ENCODE data around the gene SYCP3. TPM values are rescaled to one million over a fixed set of nuclear protein-coding genes. Genes with fewer than 3 reads are reported as not detected.
"Not testable (repeated sequence)": the region's sequence is repeated elsewhere in the genome, so short reads cannot be mapped to it uniquely, and the experiment has no call there.

The SYCP3 gene
- total RNA-seq, 2 experiments from 2014 or later, result 1.7 to 2.0 TPM

DNA sequence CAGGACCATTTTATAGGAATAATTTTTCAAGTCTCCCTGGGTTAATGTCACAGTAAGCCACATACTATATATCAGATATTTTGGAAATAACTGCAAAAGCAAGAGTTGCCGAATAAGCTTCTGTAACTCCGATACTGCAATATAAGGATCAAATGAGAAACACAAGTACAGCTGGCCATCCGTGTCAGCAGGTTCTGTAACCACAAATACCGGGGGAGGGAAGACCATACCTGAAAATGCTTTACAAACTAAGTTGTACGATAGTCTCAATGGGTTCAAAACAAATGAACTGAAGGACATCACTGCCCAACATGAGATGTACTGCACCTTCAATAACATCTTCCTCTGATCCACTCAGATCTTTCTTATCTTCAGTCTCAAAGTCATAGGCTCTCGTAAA, 1.8 kb downstream of the SYCP3 start:
- no peaks in the 10 kb centered on the region for H3K27me3 Mint-ChIP-seq (ENCODE audit: low read depth)
- ATAC-seq (no peak), DNase-seq (no peak)
- H3K9me3 Mint-ChIP-seq (ENCODE audit: insufficient read depth), result no peaks in the 10 kb centered on the region
- H3K4me1 Mint-ChIP-seq (ENCODE audit: low read depth), result no peaks in the 10 kb centered on the region
- ChIA-PET POLR2A (no interaction called here), CTCF (no interaction called here)
- H3K27ac Mint-ChIP-seq, result no peak overlapping the region
- peaks cover 12% of the 10 kb centered on the region for H3K36me3 Mint-ChIP-seq (ENCODE audit: low read depth)
- H3K4me3 Mint-ChIP-seq, result no peak overlapping the region

DNA sequence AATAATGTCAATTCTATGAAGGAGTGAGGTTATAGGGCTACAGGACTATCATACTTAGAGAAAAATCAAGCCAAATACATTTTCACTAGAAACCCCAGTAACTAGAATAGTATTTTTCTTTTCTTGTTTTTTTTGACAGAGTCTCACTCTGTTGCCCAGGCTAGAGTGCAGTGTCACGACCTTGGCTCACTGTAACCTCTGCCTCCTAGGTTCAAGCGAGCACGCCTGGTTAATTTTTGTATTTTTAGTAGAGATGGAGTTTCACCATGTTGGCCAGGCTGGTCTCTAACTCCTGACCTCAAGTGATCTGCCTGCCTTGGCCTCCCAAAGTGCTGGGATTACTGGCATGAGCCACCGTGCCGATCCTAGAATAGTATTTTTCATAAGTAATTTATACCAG, 4.8 kb downstream of the SYCP3 start:
- CTCF ChIA-PET, result interaction anchor here (1.1 kb wide), 1 partner anchor 29 kb away, joined by 3 read pairs; no protein-coding TSS in a partner anchor
- H3K36me3 Mint-ChIP-seq (ENCODE audit: low read depth), result peaks cover 19% of the 10 kb centered on the region
- ATAC-seq; H3K4me3 Mint-ChIP-seq; H3K27ac Mint-ChIP-seq; H3K27me3 Mint-ChIP-seq (ENCODE audit: low read depth); POLR2A ChIA-PET; H3K4me1 Mint-ChIP-seq (ENCODE audit: low read depth); H3K9me3 Mint-ChIP-seq (ENCODE audit: insufficient read depth); DNase-seq: not testable (repeated sequence)

GRCh38 chr12:101733166-101733565, 6.1 kb downstream of the SYCP3 start:
- Mint-ChIP-seq H3K4me1 (ENCODE audit: low read depth) (no peaks in the 10 kb centered on the region), H3K4me3 (no peak overlapping the region), H3K9me3 (ENCODE audit: insufficient read depth) (no peaks in the 10 kb centered on the region), H3K27me3 (ENCODE audit: low read depth) (no peaks in the 10 kb centered on the region), H3K27ac (no peak overlapping the region), H3K36me3 (ENCODE audit: low read depth) (peaks cover 20% of the 10 kb centered on the region)
- CTCF ChIA-PET, result interaction anchor here (1.1 to 1.6 kb wide), 2 partner anchors 27 kb away, joined by 3 to 5 read pairs; no protein-coding TSS in a partner anchor
- POLR2A ChIA-PET, result no interaction called here
- DNase-seq (no peak), ATAC-seq (no peak)

GRCh38 chr12:101732318-101732717, 6.9 kb downstream of the SYCP3 start:
- ATAC-seq (no peak), DNase-seq (no peak)
- POLR2A ChIA-PET, result no interaction called here
- Mint-ChIP-seq H3K4me3 (no peak overlapping the region), H3K4me1 (ENCODE audit: low read depth) (no peaks in the 10 kb centered on the region), H3K9me3 (ENCODE audit: insufficient read depth) (no peaks in the 10 kb centered on the region), H3K27me3 (ENCODE audit: low read depth) (no peaks in the 10 kb centered on the region), H3K27ac (no peak overlapping the region), H3K36me3 (ENCODE audit: low read depth) (peaks cover 18% of the 10 kb centered on the region)
- CTCF ChIA-PET, result no interaction called here

DNA sequence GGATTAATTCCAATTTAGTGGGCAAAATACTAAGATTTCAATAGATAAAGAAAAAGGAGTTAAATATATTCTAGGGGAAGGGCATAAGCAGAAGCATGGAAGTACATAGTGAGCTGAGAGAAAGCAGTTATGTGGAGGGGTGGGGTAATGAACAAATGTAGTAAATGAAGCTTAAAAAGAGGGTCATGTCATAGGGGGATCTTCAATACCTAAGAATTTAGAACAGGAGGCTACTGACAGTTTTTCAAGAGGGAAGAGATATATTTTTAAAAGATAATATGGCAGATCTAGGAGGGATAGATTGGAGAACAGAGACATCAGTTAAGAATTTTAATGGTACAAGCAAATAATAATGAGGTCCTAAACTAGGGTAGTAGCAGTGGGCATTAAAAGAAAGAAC, 9.4 kb downstream of the SYCP3 start:
- Mint-ChIP-seq H3K36me3 (ENCODE audit: low read depth) (peaks cover 28% of the 10 kb centered on the region), H3K4me3 (no peak overlapping the region), H3K27ac (no peak overlapping the region), H3K4me1 (ENCODE audit: low read depth) (peaks cover 5% of the 10 kb centered on the region), H3K27me3 (ENCODE audit: low read depth) (no peaks in the 10 kb centered on the region), H3K9me3 (ENCODE audit: insufficient read depth) (no peaks in the 10 kb centered on the region)
- POLR2A ChIA-PET, result no interaction called here
- CTCF ChIA-PET, result interaction anchor here (0.6 kb wide), 1 partner anchor 95 kb away, joined by 3 read pairs; no protein-coding TSS in a partner anchor
- DNase-seq, result no peak
- ATAC-seq, result no peak

- ChIA-PET POLR2A (no interaction called here), CTCF (no interaction called here)
- Mint-ChIP-seq H3K4me1 (ENCODE audit: low read depth) (peaks cover 5% of the 10 kb centered on the region), H3K36me3 (ENCODE audit: low read depth) (peaks cover 22% of the 10 kb centered on the region), H3K27me3 (ENCODE audit: low read depth) (no peaks in the 10 kb centered on the region), H3K9me3 (ENCODE audit: insufficient read depth) (no peaks in the 10 kb centered on the region), H3K4me3 (no peak overlapping the region), H3K27ac (no peak overlapping the region)
- no peak for DNase-seq
- ATAC-seq, result no peak
These were observed 12.2 kb downstream of the SYCP3 start for GRCh38 chr12:101727098-101727497.

DNA sequence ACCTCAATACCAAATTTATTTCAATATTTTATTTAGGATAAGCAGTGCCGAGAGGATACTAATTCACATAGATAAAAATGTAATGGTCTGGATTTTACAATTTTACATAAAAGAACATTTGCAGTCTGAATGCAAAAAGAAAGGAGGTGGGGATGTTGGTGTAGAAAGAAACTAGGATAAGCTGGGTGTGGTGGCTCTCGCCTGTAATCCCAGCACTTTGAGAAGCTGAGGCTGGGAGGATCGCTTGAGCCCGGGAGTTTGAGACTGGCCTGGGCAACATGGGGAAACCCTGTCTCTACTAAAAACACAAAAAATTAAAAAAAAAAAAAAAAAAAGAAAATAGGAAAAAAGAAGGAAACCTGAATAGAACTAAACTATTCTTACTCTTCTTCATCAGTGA, 16.9 kb downstream of the SYCP3 start:
- ATAC-seq (no peak), DNase-seq (no peak)
- POLR2A ChIA-PET, result no interaction called here
- Mint-ChIP-seq H3K4me3 (no peak overlapping the region), H3K4me1 (ENCODE audit: low read depth) (peaks cover 5% of the 10 kb centered on the region), H3K9me3 (ENCODE audit: insufficient read depth) (no peaks in the 10 kb centered on the region), H3K36me3 (ENCODE audit: low read depth) (peaks cover 14% of the 10 kb centered on the region), H3K27ac (no peak overlapping the region), H3K27me3 (ENCODE audit: low read depth) (no peaks in the 10 kb centered on the region)
- CTCF ChIA-PET, result interaction anchor here (2.3 kb wide), 1 partner anchor 118 kb away, joined by 5 read pairs; no protein-coding TSS in a partner anchor

GRCh38 chr12:101720118-101720517, 19.1 kb downstream of the SYCP3 start:
- CTCF ChIA-PET, result interaction anchor here (0.7 to 1.5 kb wide), 2 partner anchors 54 to 308 kb away, joined by 3 read pairs; no protein-coding TSS in a partner anchor
- ATAC-seq (no peak), DNase-seq (no peak)
- Mint-ChIP-seq H3K4me1 (ENCODE audit: low read depth) (no peaks in the 10 kb centered on the region), H3K9me3 (ENCODE audit: insufficient read depth) (no peaks in the 10 kb centered on the region), H3K27ac (no peak overlapping the region), H3K4me3 (no peak overlapping the region), H3K27me3 (ENCODE audit: low read depth) (no peaks in the 10 kb centered on the region), H3K36me3 (ENCODE audit: low read depth) (peaks cover 6% of the 10 kb centered on the region)
- POLR2A ChIA-PET, result no interaction called here

DNA sequence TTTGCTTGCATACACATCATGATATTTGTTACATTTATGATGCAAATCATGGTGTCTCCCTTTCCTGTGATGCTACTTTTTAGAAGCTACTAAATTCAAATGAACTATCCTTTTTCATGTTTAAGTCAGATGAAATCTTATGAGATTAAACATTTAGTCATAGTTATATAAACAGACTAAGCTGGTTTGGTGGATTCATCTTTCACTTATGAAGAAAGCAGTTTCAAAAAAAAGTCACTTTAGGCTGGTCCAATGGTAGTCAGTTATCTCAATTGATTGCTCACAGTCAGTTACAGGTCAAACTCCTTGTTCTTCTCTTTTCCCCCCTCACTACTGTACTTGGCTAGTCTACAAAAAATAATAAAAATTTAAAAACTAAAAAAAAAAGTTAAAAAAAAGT, 19.7 kb downstream of the SYCP3 start:
- Mint-ChIP-seq H3K4me3 (no peak overlapping the region), H3K27ac (no peak overlapping the region), H3K4me1 (ENCODE audit: low read depth) (no peaks in the 10 kb centered on the region), H3K27me3 (ENCODE audit: low read depth) (no peaks in the 10 kb centered on the region), H3K36me3 (ENCODE audit: low read depth) (peaks cover 3% of the 10 kb centered on the region), H3K9me3 (ENCODE audit: insufficient read depth) (no peaks in the 10 kb centered on the region)
- DNase-seq, result no peak
- ChIA-PET CTCF (interaction anchor here (0.7 to 1.5 kb wide), 2 partner anchors 54 to 308 kb away, joined by 3 read pairs; no protein-coding TSS in a partner anchor), POLR2A (no interaction called here)
- no peak for ATAC-seq

DNA sequence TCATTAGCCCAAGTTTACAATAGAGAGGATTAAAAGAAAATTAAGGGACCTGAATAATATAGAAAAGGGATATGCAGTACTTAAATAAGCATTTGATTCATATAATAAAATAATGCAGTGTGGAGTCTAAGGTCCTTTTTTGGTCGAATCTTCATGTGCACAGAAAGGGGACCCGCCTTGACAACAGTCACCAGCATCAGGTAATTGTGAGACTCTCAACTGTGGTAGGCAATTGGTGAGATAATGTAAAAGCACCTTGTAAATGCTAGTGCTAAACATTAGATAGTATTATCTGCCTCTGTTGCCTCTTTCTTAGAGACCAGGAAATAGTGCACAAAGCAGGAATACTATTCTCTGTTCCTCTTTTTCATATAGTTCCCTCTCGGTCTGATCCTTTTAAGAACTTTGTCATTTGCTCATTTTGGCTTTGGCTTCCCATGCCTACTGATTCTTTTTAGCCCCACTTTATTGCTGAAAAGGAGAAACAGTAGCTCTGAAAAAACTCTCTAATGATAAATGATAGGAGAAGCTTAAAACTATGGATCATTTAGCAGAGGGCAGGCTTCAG, 24.3 kb downstream of the SYCP3 start:
- Mint-ChIP-seq H3K27ac (no peak overlapping the region), H3K4me1 (ENCODE audit: low read depth) (peaks cover 6% of the 10 kb centered on the region), H3K9me3 (ENCODE audit: insufficient read depth) (no peaks in the 10 kb centered on the region), H3K27me3 (ENCODE audit: low read depth) (no peaks in the 10 kb centered on the region), H3K36me3 (ENCODE audit: low read depth) (peaks cover 2% of the 10 kb centered on the region), H3K4me3 (no peak overlapping the region)
- POLR2A ChIA-PET, result no interaction called here
- no peak for DNase-seq
- CTCF ChIA-PET, result interaction anchor here (0.9 kb wide), 1 partner anchor 42 kb away, joined by 3 read pairs; no protein-coding TSS in a partner anchor
- ATAC-seq, result no peak

DNA sequence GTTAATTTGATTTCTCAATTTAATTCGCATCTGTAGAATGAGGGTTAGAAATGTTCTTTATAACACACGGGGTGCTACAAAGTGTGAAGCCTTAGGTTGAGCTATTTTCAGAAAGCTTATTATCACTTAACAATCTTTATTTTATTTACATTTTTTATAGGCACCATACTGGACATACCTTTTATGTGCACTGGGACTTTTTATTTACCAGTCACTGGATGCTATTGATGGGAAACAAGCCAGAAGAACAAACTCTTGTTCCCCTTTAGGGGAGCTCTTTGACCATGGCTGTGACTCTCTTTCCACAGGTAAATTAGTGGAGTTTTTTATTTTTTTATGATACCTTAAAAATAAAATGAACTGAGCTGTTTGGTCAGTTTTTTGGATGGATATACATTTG, 25.3 kb downstream of the SYCP3 start:
- POLR2A ChIA-PET, result interaction anchor here (0.6 kb wide), 1 partner anchor 26 kb away, joined by 3 read pairs; no protein-coding TSS in a partner anchor
- H3K27me3 Mint-ChIP-seq (ENCODE audit: low read depth), result no peaks in the 10 kb centered on the region
- no peak overlapping the region for H3K27ac Mint-ChIP-seq
- H3K4me3 Mint-ChIP-seq, result no peak overlapping the region
- ATAC-seq (no peak), DNase-seq (no peak)
- CTCF ChIA-PET, result interaction anchor here (1.4 kb wide), 1 partner anchor 43 kb away, joined by 3 read pairs; no protein-coding TSS in a partner anchor
- peaks cover 15% of the 10 kb centered on the region for H3K4me1 Mint-ChIP-seq (ENCODE audit: low read depth)
- no peaks in the 10 kb centered on the region for H3K9me3 Mint-ChIP-seq (ENCODE audit: insufficient read depth)
- H3K36me3 Mint-ChIP-seq (ENCODE audit: low read depth), result peaks cover 2% of the 10 kb centered on the region

- H3K4me3 Mint-ChIP-seq, result no peak overlapping the region
- POLR2A ChIA-PET, result no interaction called here
- no peak overlapping the region for H3K27ac Mint-ChIP-seq
- no peaks in the 10 kb centered on the region for H3K36me3 Mint-ChIP-seq (ENCODE audit: low read depth)
- H3K27me3 Mint-ChIP-seq (ENCODE audit: low read depth), result no peaks in the 10 kb centered on the region
- DNase-seq (no peak), ATAC-seq (no peak)
- H3K4me1 Mint-ChIP-seq (ENCODE audit: low read depth), result peaks cover 16% of the 10 kb centered on the region
- CTCF ChIA-PET, result interaction anchor here (1.4 kb wide), 1 partner anchor 43 kb away, joined by 3 read pairs; no protein-coding TSS in a partner anchor
- no peaks in the 10 kb centered on the region for H3K9me3 Mint-ChIP-seq (ENCODE audit: insufficient read depth)
These were observed 26.1 kb downstream of the SYCP3 start for GRCh38 chr12:101713059-101713682.

Data from activated CD8-positive, alpha-beta T cell treated with anti-CD3 and anti-CD28 coated beads, Interleukin-2, amount 10 ng/mL, durations not matched to agents 7 days and 5 days (primary cell).